ENCODE results near the gene ZP1.
"Not testable (repeated sequence)": the region's sequence is repeated elsewhere in the genome, so short reads cannot be mapped to it uniquely, and the experiment has no call there.

Gene ZP1, protein sequence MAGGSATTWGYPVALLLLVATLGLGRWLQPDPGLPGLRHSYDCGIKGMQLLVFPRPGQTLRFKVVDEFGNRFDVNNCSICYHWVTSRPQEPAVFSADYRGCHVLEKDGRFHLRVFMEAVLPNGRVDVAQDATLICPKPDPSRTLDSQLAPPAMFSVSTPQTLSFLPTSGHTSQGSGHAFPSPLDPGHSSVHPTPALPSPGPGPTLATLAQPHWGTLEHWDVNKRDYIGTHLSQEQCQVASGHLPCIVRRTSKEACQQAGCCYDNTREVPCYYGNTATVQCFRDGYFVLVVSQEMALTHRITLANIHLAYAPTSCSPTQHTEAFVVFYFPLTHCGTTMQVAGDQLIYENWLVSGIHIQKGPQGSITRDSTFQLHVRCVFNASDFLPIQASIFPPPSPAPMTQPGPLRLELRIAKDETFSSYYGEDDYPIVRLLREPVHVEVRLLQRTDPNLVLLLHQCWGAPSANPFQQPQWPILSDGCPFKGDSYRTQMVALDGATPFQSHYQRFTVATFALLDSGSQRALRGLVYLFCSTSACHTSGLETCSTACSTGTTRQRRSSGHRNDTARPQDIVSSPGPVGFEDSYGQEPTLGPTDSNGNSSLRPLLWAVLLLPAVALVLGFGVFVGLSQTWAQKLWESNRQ

DNA sequence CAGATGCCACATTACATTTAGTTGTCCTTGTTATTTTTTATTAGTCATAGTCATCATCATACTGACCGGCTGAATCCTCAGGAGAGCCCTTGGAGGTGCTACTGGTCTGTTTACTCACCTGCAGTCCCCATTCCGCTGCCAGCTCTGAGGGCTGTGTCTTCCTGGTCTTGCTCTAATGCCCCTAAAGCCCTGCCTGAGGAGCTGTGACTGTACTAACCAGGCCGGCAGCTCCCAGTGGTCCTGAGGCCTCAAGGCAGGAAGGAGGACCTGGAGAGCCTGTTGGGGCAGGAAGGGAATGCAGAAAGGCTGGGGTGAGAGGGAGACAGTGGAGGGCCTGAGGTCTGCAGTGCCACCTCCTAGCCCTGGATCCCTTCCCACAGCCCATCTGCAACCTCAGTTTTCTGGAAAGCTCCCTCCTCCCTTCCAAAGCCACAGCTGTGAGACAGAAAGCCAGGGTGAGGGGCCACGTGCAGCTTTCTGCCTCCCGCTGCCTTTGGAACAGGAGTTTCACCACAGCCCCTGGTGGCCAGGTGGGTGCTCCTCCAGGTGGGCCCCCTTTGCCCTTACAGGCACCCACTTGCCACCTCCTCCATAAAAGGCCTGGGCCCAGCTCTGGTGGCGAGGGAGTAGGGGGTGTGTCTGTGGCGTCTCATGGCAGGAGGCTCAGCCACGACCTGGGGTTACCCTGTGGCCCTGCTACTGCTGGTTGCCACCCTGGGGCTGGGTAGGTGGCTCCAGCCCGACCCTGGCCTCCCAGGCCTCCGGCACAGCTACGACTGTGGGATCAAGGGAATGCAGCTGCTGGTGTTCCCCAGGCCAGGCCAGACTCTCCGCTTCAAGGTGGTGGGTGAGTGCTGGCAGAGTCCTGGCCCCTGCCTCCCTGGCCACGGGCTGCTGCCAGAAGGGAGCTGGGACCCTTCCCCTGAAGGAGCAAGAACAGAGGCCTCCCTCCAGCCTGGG is at the start of gene ZP1:
Gene ZP1, plus strand, starts transcription at position 632 of the 960 bp plus-strand sequence. Its CDS starts 20 bp downstream, at position 652.
- in situ Hi-C loops (cut with HindIII; ENCODE audit: low sequenced_read_pairs) = loop anchor here (5.0 kb wide), 1 partner anchor 45 kb away; no protein-coding TSS in a partner anchor
- TF ChIP-seq, protein P1, sequence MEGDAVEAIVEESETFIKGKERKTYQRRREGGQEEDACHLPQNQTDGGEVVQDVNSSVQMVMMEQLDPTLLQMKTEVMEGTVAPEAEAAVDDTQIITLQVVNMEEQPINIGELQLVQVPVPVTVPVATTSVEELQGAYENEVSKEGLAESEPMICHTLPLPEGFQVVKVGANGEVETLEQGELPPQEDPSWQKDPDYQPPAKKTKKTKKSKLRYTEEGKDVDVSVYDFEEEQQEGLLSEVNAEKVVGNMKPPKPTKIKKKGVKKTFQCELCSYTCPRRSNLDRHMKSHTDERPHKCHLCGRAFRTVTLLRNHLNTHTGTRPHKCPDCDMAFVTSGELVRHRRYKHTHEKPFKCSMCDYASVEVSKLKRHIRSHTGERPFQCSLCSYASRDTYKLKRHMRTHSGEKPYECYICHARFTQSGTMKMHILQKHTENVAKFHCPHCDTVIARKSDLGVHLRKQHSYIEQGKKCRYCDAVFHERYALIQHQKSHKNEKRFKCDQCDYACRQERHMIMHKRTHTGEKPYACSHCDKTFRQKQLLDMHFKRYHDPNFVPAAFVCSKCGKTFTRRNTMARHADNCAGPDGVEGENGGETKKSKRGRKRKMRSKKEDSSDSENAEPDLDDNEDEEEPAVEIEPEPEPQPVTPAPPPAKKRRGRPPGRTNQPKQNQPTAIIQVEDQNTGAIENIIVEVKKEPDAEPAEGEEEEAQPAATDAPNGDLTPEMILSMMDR (IDR thresholded peaks at IDR 0.05; ENCODE audit: low read depth, low read length, missing control alignments) = no peak
- DNase-seq (ENCODE audit: low read depth) = no peak
- H3K4me3 ChIP-seq (ENCODE audit: low read depth, low read length) = no peak within 1 kb of the TSS

DNA sequence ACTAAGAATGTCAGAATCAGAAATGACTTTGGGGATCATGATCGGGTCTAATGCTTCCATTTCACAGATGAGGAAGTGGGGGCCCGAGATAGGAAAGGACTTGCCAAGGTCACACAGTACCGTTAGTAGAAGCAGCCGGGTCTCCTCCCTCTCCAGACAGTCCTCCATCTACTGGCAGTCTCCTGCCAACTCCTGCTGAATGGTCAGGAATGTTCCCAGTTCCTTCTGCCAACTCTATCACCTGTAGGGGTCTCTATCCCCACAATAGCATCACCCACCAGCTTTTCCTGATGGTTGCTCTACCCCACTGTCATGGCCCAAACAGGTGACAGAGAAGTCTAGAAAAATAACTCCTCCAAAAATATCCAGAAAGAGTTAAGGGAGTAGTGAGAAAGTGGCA is 49.3 kb upstream of the ZP1 start:
- DNase-seq (ENCODE audit: low read depth) = no peak
- H3K4me3 ChIP-seq (ENCODE audit: low read depth, low read length) = no peak overlapping the region
- in situ Hi-C loops (cut with HindIII; ENCODE audit: low sequenced_read_pairs) = no loop called here
- TF ChIP-seq, protein P1 (IDR thresholded peaks at IDR 0.05; ENCODE audit: low read depth, low read length, missing control alignments) = no peak

DNA sequence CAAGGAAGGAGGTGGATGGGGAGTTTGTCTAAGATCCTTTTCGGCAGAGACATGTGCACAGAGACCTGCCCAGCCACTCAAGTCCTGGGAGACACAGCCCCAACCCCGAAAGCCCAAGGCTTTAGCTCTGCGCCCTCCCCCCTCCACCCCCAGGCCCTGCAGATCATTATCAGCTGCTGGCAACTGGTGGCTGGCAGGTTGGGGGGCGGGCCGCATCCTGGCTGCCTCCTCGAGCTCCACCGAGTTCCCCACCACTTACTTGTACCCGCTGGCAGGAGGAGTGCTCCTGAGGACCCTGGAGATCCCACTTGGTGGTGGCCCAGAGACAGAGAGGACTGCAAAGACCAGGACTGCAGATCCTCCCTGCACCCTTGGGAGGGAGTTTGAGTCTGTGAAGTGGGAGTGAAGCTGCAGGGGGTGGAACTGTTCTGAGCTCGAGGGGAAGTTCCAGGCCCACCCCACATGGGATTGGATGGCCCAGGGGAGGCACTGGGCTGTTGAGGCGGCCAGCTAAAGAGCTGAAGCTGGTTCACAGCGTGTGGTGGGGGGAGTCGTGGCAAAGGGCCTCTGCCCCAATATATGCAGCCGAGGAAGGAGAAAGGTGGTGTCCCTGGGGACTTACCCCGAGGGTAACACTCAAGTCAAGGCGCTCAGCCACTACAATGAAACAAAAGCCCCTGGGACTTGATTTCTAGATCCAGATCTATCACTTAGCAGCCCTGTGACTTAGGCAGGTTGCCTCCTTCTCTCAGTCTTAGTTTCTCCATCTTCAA is 45.3 kb upstream of the ZP1 start:
- no peak for DNase-seq (ENCODE audit: low read depth)
- TF ChIP-seq, protein P1 (IDR thresholded peaks at IDR 0.05; ENCODE audit: low read depth, low read length, missing control alignments) = no peak
- H3K4me3 ChIP-seq (ENCODE audit: low read depth, low read length) = no peak overlapping the region
- in situ Hi-C loops (cut with HindIII; ENCODE audit: low sequenced_read_pairs) = loop anchor here (5.0 kb wide), 1 partner anchor 45 kb away; the partner anchor contains the start of gene ZP1

DNA sequence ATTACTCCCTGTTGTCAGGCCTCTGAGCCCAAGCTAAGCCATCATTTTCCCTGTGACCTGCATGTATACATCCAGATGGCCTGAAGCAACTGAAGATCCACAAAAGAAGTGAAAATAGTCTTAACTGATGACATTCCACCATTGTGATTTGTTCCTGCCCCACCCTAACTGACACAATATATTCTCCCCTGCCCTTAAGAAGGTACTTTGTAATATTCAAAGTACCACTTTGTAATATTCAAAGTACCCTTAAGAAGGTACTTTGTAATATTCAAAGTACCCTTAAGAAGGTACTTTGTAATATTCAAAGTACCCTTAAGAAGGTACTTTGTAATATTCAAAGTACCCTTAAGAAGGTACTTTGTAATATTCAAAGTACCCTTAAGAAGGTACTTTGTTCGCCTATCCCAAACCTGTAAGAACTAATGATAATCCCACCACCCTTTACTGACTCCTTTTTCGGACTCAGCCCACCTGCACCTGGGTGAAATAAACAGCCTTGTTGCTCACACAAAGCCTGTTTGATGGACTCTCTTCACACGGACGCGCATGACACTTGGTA is 43.5 kb upstream of the ZP1 start:
- in situ Hi-C loops (cut with HindIII; ENCODE audit: low sequenced_read_pairs) = loop anchor here (5.0 kb wide), 1 partner anchor 43 kb away; the partner anchor contains the start of gene ZP1
- H3K4me3 ChIP-seq (ENCODE audit: low read depth, low read length); DNase-seq (ENCODE audit: low read depth): not testable (repeated sequence)

DNA sequence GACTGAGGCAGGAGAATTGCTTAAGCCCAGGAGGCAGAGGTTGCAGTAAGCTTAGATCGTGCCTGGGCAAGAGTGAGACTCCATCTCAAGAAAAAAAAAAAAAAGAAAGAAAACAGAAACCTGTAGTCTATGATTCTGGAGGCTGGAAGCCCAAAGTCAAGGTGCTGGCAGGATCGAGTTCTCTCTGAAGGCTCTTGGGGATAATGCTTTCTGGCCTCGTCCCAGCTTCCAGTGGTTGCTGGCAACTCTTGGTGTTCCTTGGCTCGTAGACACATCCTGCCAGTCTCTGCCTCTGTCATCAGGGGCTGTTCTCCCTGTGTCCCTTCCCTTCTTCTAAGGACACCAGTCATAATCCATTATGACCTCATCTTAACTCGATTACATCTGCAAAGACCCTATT is 42.2 kb upstream of the ZP1 start:
- no peak overlapping the region for H3K4me3 ChIP-seq (ENCODE audit: low read depth, low read length)
- no peak for DNase-seq (ENCODE audit: low read depth)
- in situ Hi-C loops (cut with HindIII; ENCODE audit: low sequenced_read_pairs) = loop anchor here (5.0 kb wide), 2 partner anchors 48 to 92 kb away; no protein-coding TSS in a partner anchor
- TF ChIP-seq, protein P1 (IDR thresholded peaks at IDR 0.05; ENCODE audit: low read depth, low read length, missing control alignments) = no peak

DNA sequence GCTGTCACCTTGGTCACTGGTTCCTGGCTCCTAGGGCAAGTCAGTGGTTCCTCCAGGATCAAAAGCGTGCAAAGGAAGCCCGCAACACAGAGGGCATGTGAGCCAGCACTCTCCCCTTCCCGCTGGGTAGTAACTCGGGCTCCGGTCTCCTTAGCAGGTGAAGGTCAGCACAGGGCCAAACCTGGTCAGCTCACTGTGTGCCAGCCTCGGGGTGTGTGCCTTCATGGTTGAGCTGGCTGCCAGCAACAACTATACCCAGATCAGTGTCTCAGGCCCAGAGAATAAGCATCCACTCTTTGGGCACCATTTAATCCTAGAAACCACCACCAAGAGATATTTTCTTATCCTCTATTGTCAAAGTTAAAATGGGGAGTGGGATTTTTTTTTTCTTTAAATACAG is 41.6 kb upstream of the ZP1 start:
- in situ Hi-C loops (cut with HindIII; ENCODE audit: low sequenced_read_pairs) = loop anchor here (5.0 kb wide), 2 partner anchors 48 to 92 kb away; no protein-coding TSS in a partner anchor
- TF ChIP-seq, protein P1 (IDR thresholded peaks at IDR 0.05; ENCODE audit: low read depth, low read length, missing control alignments) = no peak
- DNase-seq (ENCODE audit: low read depth) = no peak
- no peak overlapping the region for H3K4me3 ChIP-seq (ENCODE audit: low read depth, low read length)

Data from astrocyte of the cerebellum (primary cell).